MCF 10A (cell line): ENCODE results near the gene PATL1. TPM values are rescaled to one million over a fixed set of nuclear protein-coding genes. Genes with fewer than 3 reads are reported as not detected.

ENCODE experiments used
- BruUV-seq: library from RNA; stranded (reverse); fragments of 400-500 nt; replicated peaks from 2 replicates; lab custom pipeline; 2021; lab: Mats Ljungman, UMichigan
- CTCF ChIA-PET: fragments of 300-600 bp; sonication (Branson Sonifier 250); formaldehyde crosslinking; extraction: SDS; loops from one replicate; lab custom pipeline; 2021; ENCODE audit warnings: antibody characterized with exemption, inconsistent platforms; lab: Yijun Ruan, JAX
- POLR2A ChIA-PET: fragments of 300-600, 350-650 bp; sonication (Branson Sonifier 250); formaldehyde crosslinking; extraction: SDS; loops from one replicate; lab custom pipeline; 2020; ENCODE audit warnings: antibody characterized with exemption, inconsistent platforms; lab: Yijun Ruan, JAX
- DNase-seq: peaks from one replicate; pipeline ENCODE4 v3.0.0-alpha.2; 2018; ENCODE audit not compliant: unreplicated experiment
- H3K27ac Mint-ChIP-seq: one replicate; pipeline ENCODE4 v1.8.0; 2022; ENCODE audit warnings: mild to moderate bottlenecking, low read depth, mixed read lengths; ENCODE audit not compliant: unreplicated experiment
- H3K27me3 Mint-ChIP-seq: one replicate; pipeline ENCODE4 v1.8.0; 2022; ENCODE audit warnings: mixed read lengths; ENCODE audit not compliant: insufficient read depth, unreplicated experiment
- H3K36me3 Mint-ChIP-seq: one replicate; pipeline ENCODE4 v1.8.0; 2022; ENCODE audit warnings: mild to moderate bottlenecking, moderate library complexity, mixed read lengths; ENCODE audit not compliant: insufficient read depth, unreplicated experiment
- H3K4me1 Mint-ChIP-seq: one replicate; pipeline ENCODE4 v1.8.0; 2022; ENCODE audit warnings: mixed read lengths; ENCODE audit not compliant: insufficient read depth, unreplicated experiment
- H3K4me3 Mint-ChIP-seq: one replicate; pipeline ENCODE4 v1.8.0; 2022; ENCODE audit warnings: mild to moderate bottlenecking, moderate library complexity, mixed read lengths; ENCODE audit not compliant: unreplicated experiment
- H3K9me3 Mint-ChIP-seq: one replicate; pipeline ENCODE4 v1.8.0; 2022; ENCODE audit warnings: mixed read lengths; ENCODE audit not compliant: unreplicated experiment
- CTCF ChIP-seq: fragments of 200-600 bp; IDR thresholded peaks from one replicate; pipeline ENCODE4 v1.8.0; 2022; ENCODE audit warnings: antibody characterized with exemption, mild to moderate bottlenecking; ENCODE audit not compliant: unreplicated experiment
- intact Hi-C: fragments of 100-400 bp; cut with micrococcal nuclease; formaldehyde crosslinking; loops from 2 replicates; pipeline ENCODE4 v1.14.1; 2022
- total RNA-seq: library from RNA; stranded (reverse); gene quantifications from 2 replicates; pipeline ENCODE4 v1.2.3, GENCODE V29; 2022

The PATL1 gene
- total RNA-seq, 1 experiment from 2014 or later: 42.6 TPM

- intact Hi-C loops: no loop called here
- POLR2A ChIA-PET: no interaction called here
- peaks cover 98% of the 10 kb centered on the region for H3K36me3 Mint-ChIP-seq
Observed at GRCh38 chr11:59607703-59608454, 61.0 kb downstream of the PATL1 start.

DNA sequence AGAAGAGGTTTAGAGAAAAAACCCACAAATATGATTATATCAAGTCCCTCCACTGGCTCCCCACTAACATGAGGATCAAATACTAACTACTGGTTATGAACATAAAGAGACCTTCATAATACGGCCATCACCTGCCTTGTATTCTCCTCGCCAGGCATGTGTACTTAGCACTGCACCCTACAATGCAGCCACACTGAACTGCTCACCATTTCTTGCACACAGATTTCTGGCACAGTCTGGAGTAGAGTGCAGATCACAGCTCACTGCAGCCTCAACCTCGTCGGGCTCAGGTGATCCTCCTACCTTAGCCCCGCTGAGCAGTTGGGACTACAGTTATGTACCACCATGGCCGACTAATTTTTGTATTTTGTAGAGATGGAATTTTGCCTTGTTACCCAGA is 66.4 kb downstream of the PATL1 start:
- intact Hi-C loops: no loop called here
- Mint-ChIP-seq H3K27me3 (no peaks in the 10 kb centered on the region), H3K9me3 (no peaks in the 10 kb centered on the region), H3K4me3 (no peak overlapping the region), H3K36me3 (peaks cover 99% of the 10 kb centered on the region), H3K27ac (no peak overlapping the region), H3K4me1 (no peaks in the 10 kb centered on the region)
- ChIA-PET CTCF (interaction anchor here (0.6 kb wide), 1 partner anchor 65 kb away, joined by 3 read pairs; no protein-coding TSS in a partner anchor), POLR2A (interaction anchor here (0.6 to 1.2 kb wide), 2 partner anchors 9 to 16 kb away, joined by 3 to 4 read pairs; no protein-coding TSS in a partner anchor)
- DNase-seq: no peak
- no TSS peak for BruUV-seq
- no peak for TF ChIP-seq CTCF

More at GRCh38 chr11:59607703-59608454, 61.0 kb downstream of the PATL1 start:
- no peak for DNase-seq
- Mint-ChIP-seq H3K4me1 (peaks cover 11% of the 10 kb centered on the region), H3K4me3 (no peak overlapping the region), H3K27me3 (no peaks in the 10 kb centered on the region), H3K9me3 (no peaks in the 10 kb centered on the region), H3K27ac (no peak overlapping the region)
- CTCF ChIA-PET: interaction anchor here (1.5 kb wide), 1 partner anchor 10 kb away, joined by 7 read pairs; no protein-coding TSS in a partner anchor
- no peak for TF ChIP-seq CTCF
- BruUV-seq: no TSS peak

DNA sequence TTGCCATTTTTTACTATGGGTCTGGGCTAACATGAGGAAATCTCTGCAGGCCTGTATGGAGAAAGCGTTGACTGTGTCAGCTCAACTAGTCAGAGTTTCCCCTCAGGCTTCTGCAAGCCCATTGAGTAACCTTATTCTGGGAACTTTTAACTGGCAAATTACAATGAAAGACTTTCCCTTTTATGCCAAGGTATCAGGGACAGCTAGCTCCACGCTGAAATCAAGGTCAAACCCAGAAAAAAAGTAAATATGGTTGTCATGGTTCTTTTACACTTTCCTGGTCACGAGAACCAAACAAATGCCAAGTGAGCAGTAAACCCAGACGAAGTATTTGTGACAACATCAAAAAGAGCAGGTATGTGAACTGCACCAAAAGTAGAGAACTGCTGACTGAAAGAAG is 67.0 kb downstream of the PATL1 start:
- POLR2A ChIA-PET: interaction anchor here (0.6 to 1.2 kb wide), 2 partner anchors 10 to 15 kb away, joined by 3 to 4 read pairs; no protein-coding TSS in a partner anchor
- H3K36me3 Mint-ChIP-seq: peaks cover 99% of the 10 kb centered on the region
- no peak for DNase-seq

More for the DNA sequence above, 67.0 kb downstream of the PATL1 start:
- BruUV-seq: no TSS peak
- TF ChIP-seq CTCF: no peak
- H3K4me3 Mint-ChIP-seq: no peak overlapping the region
- H3K9me3 Mint-ChIP-seq: no peaks in the 10 kb centered on the region
- no peaks in the 10 kb centered on the region for H3K4me1 Mint-ChIP-seq
- H3K27ac Mint-ChIP-seq: no peak overlapping the region
- CTCF ChIA-PET: interaction anchor here (0.6 to 0.7 kb wide), 2 partner anchors 65 to 221 kb away, joined by 3 read pairs; no protein-coding TSS in a partner anchor
- intact Hi-C loops: loop anchor here (2.0 kb wide), 1 partner anchor 13 kb away; the partner anchor contains the start of gene OSBP
- H3K27me3 Mint-ChIP-seq: no peaks in the 10 kb centered on the region
